LNCAP (cell line): ENCODE data around the gene SCN5A.

Experiments used
- CTCF ChIP-seq: fragments of 450-650 bp; IDR thresholded peaks from 2 replicates; pipeline ENCODE4 v1.5.1; 2017; ENCODE audit warnings: mild to moderate bottlenecking

Gene SCN5A

GRCh38 chr3:38558864-38559263 is 90.6 kb downstream of the SCN5A start:
- TF ChIP-seq CTCF, result no peak

GRCh38 chr3:38556640-38557358 is 92.7 kb downstream of the SCN5A start:
- TF ChIP-seq CTCF, result no peak

- no peak for TF ChIP-seq CTCF
These were observed 93.6 kb downstream of the SCN5A start for GRCh38 chr3:38555926-38556325.

- TF ChIP-seq CTCF, result no peak
These were observed 94.2 kb downstream of the SCN5A start for GRCh38 chr3:38555149-38555840.

GRCh38 chr3:38554127-38554827 is 95.2 kb downstream of the SCN5A start:
- no peak for TF ChIP-seq CTCF

- no peak for TF ChIP-seq CTCF
These were observed 96.4 kb downstream of the SCN5A start for GRCh38 chr3:38553071-38553470.

- TF ChIP-seq CTCF, result no peak
These were observed 97.1 kb downstream of the SCN5A start for GRCh38 chr3:38552364-38552763.
